HG03520 (cell line): ENCODE measurements around the gene BACE1.
"Not testable (repeated sequence)": the region's sequence is repeated elsewhere in the genome, so short reads cannot be mapped to it uniquely, and the experiment has no call there.

ENCODE experiments used
- ATAC-seq: cut with Tn5 transposase; IDR thresholded peaks from one replicate; pipeline ENCODE4 v1.9.1; 2021; ENCODE audit warnings: mild to moderate bottlenecking, moderate library complexity; ENCODE audit not compliant: unreplicated experiment

The BACE1 gene

DNA sequence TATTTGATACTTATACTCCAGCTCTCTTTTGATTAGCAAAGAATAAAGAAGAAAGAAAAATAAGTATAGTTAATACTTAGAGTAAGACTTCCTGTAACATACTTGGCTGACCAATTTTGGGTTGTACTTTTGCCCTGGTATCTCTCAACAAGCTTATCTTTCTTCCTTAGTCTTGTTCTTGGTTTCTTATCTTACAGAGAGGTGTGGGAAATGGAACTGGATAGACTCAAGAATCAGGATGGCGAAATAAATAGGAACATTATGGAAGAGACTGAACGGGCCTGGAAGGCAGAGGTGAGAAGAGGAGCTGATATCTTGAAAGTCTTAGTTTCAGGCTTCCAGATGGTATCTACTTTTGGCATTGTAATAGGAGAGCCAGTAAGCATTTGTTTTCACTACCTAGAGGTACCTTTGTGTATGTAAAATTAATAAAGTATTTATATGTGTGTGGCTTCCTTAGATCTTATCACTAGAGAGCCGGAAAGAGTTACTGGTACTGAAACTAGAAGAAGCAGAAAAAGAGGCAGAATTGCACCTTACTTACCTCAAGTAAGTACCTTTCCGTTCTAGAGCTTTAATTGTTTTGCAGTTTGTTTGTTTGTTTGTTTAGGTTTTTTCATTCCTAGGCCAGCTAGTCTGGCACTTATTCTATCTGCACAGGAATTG, 36.2 kb downstream of the BACE1 start:
- no peak for ATAC-seq

DNA sequence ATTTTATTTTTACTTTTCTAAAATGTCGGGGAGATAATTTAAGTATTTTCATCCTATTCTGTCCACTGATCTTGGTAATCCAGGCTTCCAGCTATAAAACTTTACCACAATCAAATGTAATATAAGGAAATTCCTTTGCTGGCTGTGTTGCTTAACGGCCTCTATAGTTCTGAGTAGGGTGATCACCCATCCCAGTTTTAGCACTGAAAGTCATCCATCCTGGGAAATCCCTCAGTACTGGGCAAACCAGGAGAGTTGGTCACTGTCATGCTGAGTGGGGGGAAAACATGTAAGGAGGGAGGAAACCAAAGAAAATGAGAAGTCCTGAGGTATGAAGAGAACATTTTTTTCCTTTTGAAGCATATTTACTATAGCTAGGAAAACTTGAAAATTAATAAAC, 37.7 kb downstream of the BACE1 start:
- no peak for ATAC-seq

DNA sequence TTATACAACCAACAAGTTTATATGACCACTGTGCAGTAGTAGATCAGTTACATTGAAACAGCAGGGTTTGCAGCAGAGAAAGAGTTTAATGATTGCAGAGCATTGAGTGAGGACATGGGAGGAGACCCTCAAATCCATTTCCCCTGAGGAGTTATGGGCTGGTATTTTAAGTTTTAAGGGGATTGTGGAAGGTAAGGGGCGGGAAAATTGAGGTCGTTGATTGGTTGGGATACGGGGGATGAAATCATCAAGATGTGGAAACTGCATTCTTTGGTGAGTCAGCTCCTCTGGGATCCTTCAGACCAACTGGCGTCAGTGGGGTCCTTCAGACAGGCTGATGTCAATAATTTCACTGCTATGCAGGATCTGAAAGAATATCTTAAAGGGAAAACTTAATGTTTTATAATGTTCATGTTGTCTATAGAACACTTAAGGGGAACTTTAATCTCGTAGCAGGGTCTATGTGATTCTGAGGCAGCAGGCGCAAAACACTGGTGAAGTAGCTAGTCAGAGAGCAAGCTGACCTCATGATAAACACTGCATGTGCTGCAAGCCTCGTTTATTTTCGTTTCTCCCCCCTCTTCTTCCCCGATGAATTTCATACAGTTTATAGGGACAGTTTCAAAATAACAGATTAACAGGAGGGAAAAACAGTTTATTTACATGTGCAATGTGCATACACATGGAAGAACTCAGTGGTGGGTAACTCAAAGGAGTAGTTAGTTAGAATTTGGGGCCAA, 42.3 kb downstream of the BACE1 start:
- ATAC-seq = no peak

DNA sequence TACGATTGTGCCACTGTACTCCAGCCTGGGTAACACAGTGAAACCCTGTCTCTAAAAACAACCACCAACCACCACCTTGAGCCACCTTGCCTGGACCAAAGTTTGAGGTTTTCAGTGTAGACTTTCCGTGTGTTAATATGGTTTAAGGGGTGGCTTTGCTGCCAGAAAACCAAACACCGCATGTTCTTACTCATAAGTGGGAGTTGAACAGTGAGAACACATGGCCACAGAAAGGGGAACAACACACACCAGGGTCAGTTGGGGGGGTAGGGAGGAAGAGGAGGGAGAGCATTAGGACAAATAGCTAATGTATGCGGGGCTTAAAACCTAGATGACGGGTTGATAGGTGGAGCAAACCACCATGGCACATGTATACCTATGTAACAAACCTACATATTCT, 43.9 kb downstream of the BACE1 start:
- ATAC-seq = not testable (repeated sequence)

DNA sequence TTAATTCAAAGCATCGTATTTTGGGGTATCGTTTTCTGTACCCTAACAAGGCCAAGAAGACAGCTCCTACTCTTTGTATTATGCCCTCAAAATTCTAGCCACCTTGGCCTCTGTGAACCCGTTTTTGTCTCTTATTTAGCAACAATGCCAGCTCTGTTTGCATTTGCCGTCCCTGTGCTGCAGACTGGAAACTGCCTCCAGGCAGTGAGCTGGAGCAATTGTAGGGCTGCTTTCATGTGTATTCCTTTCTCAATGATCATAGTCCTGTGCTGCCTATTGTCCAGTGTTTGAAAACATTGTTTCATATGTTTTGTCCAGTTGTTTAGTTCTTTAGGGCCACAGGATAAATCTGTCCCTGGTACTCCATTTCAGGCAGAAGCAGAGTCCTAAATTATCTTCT, 44.8 kb downstream of the BACE1 start:
- no peak for ATAC-seq

DNA sequence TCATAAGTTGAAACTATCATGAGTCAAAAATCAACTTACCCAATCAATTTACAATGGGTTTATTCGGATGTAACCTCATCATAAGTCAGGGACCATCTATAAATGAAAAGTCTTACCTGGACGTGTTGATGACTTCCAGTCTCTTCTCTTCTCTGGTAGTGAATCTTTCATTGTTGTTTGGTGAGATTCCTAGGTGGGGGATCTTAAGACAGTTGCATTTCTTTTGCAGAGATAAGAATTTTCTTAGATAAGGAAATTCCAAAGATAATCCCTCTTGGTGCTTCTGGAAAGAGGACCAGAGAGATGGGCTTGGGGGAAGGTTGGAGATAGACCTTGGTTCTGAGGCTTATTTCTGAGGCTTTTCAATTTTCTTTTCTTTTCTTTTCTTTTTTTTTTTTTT, 46.2 kb downstream of the BACE1 start:
- ATAC-seq = no peak

DNA sequence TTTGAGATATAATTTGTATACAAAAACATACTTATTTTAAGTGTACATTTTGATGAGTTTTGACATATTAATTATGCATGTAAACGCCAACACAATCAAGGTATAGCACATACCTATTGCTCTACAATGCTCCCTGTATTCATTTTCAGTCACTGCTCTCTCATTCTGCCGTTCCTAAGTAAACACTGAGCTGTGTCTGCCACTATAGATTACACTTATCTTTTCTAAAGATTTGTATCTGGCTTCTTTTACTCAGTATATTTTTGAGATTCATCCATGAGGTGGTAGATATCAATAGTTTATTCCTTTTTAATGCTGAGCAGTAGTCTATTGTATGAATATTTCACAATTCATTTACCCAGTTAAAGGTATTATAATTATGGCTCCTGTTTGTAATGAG, 50.3 kb downstream of the BACE1 start:
- no peak for ATAC-seq

DNA sequence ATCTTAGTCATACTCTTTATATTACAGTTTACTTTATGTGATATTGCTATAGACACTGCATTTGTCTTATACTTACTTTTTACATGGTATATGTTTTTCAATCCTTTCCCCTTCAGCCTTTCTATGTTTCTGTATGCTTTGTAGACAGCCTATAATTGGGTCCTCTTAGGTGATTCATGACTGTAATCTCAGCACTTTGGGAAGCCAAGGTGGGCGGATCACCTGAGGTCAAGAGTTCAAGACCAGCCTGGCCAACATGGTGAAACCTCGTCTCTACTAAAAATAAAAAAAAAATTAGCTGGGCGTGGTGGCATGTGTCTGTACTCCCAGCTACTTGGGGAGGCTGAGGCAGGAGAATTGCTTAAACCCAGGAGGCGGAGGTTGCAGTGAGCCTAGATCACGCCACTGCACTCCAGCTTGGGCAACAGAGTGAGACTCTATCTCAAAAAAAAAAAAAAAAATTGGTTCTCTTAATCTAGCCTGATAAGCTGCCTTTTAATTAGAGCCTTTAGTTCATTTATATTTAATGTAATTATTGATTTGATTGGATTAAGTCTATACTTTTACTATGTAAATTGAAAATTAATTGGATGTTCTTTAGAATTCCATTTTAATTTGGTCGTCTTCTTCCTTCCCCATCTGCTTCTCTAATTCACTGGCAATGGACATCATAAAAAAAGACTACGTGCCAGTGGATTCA, 51.3 kb downstream of the BACE1 start:
- ATAC-seq = not testable (repeated sequence)

DNA sequence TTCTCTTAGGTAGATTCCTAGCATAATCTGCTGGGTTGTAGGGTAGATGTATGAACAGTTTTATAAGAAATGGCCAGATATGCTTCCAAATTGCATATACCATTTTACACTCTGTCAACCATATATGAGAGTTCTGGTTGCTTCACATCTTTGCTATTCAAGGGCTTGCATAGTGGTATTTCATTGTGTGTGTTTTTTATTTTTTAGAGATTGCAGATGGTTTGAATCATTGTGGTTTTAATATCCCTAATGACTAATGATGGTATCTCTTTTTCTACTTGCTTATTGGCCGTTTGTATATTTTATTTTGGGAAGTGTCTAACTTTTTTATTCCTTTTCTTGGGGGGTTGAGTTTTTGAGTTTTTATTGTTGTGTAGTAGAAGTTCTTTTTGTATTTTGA, 56.6 kb downstream of the BACE1 start:
- no peak for ATAC-seq

DNA sequence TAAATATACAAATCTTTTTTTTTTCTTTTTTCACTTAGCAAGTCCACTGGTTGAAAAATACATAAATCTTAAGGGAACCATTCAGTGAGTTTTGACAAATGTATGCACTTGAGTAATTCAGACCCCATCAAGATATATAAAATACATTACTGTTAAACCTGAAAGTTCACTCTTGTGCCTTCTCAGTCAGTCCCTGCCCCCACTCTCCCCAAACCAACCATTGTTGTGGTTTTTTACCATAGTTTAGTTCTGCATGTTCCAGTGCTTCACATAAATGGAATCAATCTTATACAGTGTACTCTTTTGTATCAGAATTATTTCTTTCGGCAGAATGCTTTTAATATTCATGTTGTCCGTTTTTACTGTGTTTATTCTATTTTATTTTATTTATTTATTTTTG, 57.5 kb downstream of the BACE1 start:
- no peak for ATAC-seq

DNA sequence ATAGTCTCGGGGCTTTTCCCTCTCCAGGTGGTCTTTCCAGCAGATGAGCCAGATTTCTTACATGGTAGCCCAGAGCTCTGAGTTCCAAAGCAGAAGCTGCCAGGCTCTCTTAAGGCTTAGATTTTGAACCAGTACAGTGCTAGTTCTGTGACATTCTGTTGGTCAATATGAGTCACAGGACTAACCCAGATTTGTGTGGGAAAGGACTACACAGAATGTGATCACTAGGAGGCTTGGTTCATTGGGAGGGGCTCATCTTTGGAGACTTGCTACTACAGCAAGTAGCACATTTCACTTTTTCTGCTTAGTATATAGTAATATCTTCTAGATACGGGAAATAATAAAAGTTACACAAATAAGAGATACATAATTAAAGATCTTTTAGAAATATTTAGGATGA, 59.5 kb downstream of the BACE1 start:
- no peak for ATAC-seq

DNA sequence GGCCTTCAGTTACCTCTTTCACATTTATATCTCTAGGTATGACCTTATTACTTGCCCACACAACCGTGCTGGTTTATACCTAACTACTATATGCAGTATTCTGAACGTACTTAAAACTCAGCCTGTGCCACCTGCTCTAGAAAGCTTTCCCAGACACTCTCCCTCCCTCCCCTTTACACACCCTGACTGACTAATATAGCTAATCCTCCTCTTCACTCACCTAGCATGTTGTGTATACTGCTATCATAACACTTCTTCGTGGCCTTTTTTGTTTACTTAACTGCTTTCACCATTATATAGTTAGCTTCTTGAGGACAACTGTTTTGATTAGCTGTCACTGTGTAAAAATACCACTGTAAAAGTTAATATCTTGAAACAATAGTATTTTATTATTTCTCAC, 60.1 kb downstream of the BACE1 start:
- no peak for ATAC-seq

DNA sequence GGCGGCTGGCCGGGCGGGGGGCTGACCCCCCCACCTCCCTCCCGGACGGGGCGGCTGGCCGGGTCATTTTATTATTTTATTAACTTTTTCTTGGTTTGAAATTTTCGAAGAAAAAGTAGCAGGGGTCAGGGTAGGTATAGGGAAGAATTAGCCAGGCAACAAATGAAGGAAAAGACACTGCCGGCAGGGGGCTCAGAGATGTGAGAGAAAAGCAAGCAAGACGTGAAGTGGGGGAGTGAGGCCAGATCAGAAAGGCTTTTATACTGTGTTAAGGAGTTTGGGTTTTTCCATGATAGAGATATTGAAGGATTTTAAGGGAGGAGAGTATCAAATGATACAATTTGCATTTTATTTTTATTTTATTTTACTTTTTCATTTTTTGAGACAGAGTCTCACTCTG, 64.5 kb downstream of the BACE1 start:
- ATAC-seq = no peak

DNA sequence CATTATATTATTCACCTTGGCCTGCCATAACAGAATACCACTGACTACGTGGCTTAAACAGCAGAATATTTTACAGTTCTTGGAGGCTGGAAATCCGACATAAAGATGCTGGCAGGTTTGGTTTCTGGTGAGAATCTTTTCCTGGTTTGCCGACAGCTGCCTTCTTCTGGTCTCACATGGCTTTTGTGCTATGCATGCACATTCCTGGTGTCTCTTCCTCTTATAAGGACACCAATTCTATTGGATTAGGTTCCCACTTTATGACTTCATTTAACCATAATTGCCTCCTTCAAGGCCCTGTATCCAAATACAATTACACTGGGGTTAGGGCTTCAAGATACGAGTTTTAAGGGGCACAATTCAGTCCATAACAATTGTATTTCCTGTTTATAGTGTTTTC, 66.5 kb downstream of the BACE1 start:
- no peak for ATAC-seq

DNA sequence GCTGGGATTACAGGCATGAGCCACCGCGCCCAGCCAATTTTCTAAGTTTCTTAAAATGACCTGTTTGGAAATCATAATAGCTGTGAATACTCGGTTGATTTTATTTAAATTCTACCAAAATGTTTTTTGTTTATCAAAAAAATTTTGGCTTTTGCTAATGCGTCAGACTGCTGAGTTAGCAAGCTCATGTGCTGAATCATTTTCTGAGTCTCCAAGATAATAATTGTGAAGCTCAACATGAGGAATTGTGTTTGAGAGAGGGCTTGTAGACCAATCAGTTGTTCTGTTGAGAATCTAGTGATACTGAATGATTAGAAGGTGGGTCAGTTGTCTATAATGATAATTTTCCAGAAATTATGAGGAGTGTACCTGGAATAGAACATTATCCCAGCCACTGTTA, 67.7 kb downstream of the BACE1 start:
- ATAC-seq = no peak

DNA sequence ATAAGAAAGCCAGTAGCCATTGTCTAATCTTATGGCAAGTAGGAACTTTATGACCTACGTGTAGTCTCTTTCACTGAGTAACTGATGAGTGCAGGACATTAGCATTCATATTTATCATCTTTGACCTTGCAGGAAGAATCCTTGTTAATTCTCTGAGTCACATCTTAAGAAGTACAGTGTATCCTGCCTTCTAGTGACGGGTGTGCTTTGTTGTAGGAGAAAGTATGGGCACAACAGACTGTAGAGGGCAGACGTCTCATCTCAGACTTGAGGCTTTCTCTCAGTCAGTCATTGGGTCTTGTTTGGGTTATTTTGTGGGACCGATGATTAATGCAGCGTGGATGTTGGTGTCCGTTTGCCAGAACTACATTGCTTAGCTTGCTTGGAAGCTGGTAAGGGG, 76.8 kb downstream of the BACE1 start:
- ATAC-seq = no peak

DNA sequence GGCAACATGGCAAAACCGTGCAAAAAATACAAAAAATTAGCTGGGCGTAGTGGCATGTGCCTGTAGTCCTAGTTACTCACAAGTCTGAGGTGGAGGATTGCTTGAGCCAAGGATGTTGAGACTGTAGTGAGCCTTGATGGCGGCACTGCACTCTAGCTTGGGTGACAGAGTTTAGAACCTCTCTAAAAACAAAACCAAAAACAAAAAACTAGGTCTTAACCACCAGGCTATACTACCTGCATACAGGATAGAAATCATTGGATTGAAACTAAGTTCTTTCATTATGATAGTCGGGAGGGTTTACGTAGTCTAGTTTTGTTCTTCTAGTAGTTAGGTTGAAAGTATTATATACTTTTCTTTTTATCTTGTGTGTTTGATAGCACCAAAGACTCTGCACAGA, 77.8 kb downstream of the BACE1 start:
- ATAC-seq = no peak
